Hepatocyte (in vitro differentiated cells): ENCODE measurements around the gene PHF14.

ENCODE experiments used
- CTCF ChIP-seq: fragments of 200-600 bp; sonication (generic); IDR thresholded peaks from 2 replicates; pipeline ENCODE4 v1.5.1; 2016; ENCODE audit warnings: antibody characterized with exemption, mild to moderate bottlenecking; ENCODE audit not compliant: poor library complexity
- EZH2phosphoT487 ChIP-seq: fragments of 200-600 bp; sonication (generic); IDR thresholded peaks from one replicate; pipeline ENCODE4 v1.6.1; 2018; ENCODE audit warnings: antibody characterized with exemption, mild to moderate bottlenecking, low read depth, moderate library complexity; ENCODE audit not compliant: unreplicated experiment, severe bottlenecking

DNA sequence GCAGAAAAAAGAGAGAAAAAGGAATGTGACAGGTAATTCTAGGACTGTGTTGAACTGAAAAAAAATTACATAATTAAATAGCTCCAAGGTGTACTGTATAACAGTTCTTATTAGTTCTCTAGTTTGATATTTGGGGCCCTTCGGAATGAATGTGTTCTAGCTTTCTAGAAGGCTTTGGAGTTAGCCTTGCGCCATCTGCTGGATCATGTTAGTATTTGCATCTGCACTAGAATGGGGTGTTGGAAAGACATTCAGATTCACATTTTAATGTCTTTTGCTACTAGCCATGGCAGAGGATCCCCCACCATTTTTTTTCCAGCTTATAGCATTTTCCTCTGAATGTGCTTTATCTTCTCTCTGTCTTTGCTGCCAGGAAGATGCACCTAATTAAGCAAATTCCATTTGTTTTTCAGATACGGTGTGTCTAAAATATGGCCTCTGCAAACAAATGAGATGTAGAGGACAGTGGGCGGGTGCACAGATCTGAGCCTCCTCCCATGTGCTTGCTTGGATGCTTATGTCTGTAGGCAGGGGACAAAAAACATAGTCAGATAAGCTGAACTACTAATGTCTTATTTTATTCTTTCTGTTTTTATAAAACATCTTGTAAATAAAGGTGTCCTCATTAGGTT, 238.5 kb downstream of the PHF14 start:
- peak; percentile 82 for TF ChIP-seq CTCF
- TF ChIP-seq EZH2phosphoT487, result no peak
